HG03064 (cell line): ENCODE measurements around the gene ZC3H6.

Experiments
- ATAC-seq: cut with Tn5 transposase; IDR thresholded peaks from one replicate; pipeline ENCODE4 v1.9.1; 2021; ENCODE audit warnings: low read depth; ENCODE audit not compliant: unreplicated experiment

Gene ZC3H6, protein sequence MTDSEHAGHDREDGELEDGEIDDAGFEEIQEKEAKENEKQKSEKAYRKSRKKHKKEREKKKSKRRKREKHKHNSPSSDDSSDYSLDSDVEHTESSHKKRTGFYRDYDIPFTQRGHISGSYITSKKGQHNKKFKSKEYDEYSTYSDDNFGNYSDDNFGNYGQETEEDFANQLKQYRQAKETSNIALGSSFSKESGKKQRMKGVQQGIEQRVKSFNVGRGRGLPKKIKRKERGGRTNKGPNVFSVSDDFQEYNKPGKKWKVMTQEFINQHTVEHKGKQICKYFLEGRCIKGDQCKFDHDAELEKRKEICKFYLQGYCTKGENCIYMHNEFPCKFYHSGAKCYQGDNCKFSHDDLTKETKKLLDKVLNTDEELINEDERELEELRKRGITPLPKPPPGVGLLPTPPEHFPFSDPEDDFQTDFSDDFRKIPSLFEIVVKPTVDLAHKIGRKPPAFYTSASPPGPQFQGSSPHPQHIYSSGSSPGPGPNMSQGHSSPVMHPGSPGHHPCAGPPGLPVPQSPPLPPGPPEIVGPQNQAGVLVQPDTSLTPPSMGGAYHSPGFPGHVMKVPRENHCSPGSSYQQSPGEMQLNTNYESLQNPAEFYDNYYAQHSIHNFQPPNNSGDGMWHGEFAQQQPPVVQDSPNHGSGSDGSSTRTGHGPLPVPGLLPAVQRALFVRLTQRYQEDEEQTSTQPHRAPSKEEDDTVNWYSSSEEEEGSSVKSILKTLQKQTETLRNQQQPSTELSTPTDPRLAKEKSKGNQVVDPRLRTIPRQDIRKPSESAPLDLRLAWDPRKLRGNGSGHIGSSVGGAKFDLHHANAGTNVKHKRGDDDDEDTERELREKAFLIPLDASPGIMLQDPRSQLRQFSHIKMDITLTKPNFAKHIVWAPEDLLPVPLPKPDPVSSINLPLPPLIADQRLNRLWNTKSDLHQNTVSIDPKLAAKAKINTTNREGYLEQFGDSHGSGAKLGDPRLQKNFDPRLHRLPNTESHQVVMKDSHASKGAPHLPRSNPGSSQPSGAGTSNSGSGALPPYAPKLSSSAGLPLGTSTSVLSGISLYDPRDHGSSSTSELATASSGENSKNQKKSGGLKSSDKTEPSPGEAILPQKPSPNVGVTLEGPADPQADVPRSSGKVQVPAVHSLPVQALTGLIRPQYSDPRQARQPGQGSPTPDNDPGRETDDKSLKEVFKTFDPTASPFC

DNA sequence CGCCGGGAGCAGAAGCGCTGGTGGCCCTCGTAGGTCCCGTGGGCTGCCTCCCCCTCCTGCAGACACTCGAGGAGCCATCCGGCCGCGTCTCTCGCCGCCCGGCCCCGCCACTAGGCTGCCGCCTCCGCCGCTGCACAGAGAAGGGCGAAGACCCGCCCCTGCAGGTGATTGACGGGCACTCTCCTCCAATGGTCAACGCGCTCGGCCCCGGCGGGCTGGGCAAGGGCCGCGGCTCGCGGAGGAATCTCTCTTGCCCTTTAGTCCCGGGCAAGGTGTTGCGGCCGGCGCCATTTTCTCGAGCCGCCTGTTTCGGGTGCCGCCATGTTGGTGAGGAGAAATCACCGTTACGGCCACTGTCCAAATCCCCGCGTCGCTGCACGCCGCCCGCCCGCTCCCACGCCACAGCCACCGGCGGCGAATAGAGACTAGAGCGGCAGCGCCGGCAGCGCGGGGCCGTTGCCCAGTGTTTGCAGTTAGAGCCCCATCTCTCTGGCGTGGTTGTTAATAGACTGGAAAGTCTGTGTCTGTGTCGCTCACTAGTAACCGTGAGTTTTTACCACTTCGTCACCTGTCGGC, at the start of gene ZC3H6:
Gene ZC3H6, plus strand, starts transcription at position 287 of the 576 bp plus-strand sequence. CDS start 398 bp downstream, outside the sequence.
- peak; percentile 97 for ATAC-seq

DNA sequence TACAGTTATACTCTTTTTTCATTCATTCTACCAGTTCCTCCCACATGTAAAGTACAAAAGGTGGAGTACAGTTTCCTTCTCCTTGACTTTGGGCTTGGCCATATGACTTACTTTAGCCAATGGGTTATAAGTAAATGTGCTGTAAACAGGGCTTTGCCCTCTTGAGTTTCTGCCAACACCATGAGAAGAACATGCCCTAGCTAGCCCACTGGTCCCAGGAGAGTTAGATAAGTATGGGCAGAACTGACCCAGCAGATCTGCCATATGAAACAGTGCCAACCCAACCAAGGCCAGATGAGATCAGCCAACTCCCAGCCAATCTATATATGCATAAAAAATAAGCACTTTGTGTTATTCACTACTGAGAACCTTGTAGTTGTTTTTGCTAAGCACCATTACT, 46.0 kb upstream of the ZC3H6 start:
- no peak for ATAC-seq

DNA sequence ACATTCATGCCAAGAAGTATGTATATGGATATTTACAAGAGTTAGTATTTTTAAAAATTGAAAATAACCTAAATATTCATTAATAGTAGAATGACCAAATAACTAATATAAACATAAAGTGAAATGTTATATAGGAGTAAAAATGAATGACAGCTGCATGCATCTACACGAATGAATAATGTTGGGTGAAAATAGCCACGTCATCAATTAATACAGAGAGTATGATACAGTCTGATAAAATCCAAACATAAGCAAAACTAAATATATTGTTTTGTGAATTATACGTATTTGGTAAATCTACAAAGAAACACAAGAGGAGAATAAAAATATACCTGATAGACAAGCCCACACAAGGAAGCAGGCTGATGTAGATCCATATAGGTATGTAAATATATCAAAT, 45.0 kb upstream of the ZC3H6 start:
- no peak for ATAC-seq

DNA sequence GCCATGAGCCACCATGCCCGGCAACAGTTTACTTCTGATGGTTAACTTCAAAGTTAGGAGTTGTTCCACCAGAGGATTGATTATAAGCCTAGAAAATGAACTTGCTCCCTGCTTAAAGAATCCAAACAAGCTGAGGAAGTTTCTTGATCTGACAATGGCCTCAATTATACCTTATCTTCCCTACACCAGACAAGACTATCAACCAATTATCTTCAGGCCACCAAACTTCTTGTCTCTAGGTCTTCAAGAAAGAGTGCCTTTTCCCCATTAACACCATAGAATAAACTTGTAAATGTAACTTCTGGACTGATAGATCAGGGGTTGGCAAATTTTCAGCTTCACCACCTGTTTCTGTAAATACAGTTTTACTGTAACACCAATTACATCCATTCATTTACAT, 35.5 kb upstream of the ZC3H6 start:
- no peak for ATAC-seq

DNA sequence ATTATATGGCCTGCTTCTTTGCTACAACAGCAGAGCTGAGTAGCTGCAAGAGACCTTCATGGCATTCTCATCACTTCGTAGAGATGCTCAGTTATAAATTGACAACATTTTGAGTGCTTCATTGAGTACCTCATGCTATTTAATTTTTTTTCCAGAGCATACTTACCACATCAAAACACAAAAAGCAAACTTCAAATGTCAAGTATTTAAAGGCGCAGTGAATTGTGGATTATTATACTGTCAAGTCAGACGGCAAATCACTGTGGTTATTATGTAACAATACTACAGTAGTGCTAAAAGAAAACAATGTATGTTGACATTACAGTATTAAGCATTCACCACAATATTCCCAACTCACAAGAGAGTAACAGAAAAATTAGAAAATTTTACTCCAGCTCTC, 33.0 kb upstream of the ZC3H6 start:
- no peak for ATAC-seq

DNA sequence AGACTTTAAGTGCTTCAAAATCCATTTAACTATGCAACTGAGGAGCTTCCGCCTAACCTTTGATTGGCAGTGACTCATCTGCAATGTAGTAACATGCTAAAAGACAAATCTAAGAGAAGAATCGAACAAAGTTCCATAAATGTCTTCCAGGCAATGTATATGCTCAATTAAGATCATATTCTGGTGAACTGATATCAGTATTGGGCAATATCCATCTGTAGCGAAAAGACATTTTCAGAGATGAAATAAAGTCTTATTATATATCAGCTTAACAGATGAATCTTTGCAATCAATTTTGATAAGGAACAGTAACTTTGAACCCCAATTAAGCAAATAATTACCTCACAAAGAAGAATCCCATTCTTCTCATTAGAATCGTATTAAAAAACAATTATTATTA, 32.2 kb upstream of the ZC3H6 start:
- ATAC-seq = no peak

DNA sequence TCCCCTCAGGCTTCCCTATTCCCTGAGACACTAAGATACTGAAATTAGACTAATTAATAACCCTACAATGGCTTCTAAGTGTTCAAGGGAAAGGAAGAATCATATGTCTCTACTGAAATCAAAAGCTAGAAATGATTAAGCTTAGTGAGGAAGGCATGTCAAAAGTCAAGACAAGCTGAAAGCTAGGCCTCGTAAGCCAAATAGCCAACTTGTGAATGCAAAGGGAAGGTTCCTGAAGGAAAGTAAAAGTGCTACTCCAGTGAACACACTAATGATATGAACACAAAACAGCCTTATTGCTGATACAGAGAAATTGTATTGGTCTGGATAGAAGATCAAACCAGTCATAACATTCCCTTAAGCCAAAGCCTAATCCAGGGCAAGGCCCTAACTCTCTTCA, 30.5 kb upstream of the ZC3H6 start:
- ATAC-seq = no peak

DNA sequence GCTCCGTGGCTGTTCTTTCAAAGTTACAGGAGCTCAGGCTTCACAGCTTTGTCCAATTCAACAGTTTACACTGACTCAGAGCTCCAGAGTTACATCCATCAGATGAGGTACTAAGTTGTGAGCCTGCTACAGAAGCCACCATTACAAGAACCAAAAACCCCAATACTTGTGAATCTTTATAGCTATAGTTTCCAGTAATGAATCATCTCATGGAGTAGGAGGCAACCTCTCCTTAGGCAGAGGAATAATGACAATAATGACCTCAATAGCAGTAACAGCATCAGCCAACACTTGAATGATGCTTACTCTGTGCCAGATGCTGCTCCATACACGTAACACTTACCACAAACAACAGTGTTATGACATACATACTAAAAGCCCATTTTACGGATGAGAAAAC, 24.1 kb upstream of the ZC3H6 start:
- no peak for ATAC-seq

DNA sequence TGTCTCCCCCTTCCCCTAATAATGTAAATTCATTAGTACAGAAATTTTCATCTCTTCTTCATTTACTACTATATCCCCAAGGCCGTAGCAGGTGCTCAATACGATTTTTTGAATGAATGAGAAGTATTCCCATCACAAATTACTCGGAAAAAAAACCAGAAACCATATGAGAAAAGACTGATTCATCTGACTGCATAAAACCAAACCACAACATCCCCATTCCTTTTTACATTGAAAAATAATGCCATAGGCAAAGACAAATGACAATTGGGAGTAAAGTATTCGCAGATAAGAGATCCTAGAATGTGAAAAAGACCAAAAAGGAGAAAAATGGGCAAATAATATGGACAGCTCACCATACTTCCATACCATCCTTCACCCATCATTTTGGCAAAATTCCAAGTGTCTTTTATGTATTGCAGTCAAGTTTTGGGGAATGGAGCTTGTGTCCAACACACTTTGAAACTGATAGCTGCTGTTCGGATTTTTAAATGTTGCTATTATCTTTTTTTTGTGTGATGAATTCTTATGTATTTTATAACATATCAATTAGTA, 22.1 kb upstream of the ZC3H6 start:
- ATAC-seq = no peak

DNA sequence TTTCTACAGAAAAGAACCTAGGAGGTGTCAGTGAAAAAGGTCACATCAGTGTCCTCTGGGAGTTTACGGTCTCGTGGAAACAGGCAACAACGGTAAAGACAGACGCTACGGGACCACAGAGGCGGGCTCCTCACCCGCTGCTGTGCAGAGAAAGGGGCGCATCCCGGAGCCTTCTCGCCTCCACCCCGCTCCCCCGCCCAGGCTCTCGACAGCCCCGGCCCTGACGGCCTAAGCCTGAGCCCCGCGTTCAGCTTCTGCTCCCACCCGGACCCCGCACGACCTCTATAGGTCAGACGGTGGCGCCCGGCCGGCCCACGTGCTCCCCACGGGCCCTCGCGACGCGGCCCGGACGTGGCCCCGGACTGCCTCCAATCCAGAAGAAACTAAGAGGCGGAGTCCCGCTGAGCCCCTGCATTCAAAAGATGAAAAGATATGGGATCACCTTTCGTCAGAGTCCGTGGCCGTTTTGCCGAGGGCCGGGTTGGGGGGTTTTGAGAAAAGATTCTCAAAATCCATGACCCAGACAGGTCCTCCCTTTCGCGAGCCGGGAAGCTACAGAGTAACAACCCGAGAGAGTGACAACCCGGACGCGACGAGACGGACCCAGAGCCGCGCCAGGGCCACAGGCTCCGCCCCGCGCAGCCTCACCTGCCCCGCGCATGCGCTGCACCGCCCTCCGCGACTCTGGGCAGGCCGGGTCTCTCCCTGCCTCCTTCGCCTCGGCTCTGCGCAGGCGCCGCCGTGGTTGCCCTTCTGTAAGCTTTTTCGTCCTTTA, 20.7 kb upstream of the ZC3H6 start, which contains the start of gene ZC3H8:
Gene ZC3H8, minus strand, starts transcription at position 577 of the 775 bp plus-strand sequence. Its CDS starts 61 bp downstream, at position 516.
- ATAC-seq = peak; percentile 91

DNA sequence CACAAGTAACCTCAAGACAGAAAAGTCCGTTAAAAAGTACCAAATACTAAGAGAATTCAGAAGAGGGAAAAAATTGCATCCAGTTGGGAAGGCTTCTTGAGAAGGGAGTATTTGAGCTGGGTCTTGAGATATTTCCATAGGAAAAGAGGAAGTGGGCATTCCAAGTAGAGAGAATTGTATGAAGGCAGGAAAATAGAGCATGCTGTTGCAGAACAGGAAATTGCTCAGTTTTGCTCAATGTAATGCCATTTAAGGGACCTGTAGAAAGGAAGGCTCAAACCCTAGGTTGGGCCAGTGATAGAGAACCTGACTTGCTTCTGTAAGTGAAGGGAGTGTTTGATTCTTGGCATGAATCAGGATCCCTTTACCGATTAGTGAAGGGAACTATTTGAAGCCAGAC, 19.5 kb upstream of the ZC3H6 start:
- ATAC-seq = no peak

DNA sequence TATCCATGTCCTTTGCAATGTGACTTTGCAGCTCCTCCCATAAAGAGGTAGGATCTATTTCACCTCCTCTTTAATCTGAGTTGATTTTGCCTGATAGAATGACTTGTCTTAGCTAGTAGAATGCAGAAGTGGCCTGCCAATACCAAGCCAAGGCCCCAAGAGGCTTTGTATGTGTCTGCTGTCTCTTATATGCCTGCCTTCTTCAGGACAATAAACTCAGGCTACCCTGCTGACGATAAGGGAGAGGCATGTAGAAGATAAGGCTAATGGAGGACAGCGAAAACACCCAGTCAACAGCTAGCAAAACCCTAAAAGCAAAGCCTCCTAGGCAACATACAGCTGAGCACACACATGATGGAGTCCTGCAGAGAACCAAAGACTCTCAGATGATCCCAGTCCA, 18.7 kb upstream of the ZC3H6 start:
- no peak for ATAC-seq

DNA sequence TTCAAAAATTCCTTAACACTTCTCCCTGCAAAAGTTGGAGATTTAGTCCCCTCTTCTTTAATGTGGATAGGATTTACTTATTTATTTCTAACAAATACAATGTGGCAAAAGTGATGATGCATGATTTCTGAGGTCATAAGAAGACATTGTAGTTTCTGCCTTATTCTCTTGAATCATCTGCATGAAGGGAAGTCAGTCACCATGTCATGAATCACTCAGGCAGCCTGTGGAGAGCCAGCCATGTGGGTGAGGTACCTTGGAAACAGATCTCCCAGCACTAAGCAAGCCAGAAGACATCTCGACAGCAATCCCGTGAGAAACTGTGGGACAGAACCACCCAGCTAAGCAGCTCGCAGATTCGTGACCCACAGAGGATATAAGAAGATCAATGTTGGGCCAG, 17.8 kb upstream of the ZC3H6 start:
- ATAC-seq = no peak

DNA sequence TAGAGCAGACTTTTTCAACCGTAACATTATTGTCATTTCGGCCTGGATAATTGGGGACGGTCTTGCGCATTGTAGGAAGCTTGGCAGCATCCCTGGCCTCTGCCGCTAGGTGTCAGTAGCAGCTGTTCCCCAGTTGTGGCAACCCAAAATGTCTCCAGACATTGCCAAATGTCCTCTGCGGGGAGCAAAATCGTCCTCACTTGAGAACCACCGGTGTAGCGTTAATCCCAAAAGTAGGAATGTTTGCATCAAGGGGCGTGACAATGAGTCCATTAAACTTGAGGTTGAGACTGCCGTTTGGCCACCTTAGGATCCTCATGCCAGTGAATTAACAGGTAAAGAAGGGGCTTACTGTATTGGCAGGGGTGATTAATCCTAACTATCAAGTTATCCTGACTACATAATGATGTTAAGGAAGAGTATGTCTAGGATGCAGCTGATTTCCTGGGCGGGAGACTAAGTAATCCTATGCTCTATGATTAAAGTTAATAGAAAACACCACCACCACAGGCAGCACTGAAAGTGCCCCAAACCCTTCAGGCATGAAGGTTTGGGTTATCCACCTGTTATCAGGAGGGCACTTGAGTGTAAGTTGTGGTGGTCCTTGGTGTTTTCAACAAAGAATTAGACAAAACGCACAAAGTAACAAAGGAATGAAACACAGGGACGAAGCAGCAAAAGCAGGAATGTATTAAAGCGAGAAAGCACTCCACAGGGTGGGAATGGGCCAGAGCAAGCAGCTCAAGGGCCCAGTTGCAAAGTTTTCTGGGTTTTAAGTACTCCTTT, 15.7 kb upstream of the ZC3H6 start:
- ATAC-seq = no peak

DNA sequence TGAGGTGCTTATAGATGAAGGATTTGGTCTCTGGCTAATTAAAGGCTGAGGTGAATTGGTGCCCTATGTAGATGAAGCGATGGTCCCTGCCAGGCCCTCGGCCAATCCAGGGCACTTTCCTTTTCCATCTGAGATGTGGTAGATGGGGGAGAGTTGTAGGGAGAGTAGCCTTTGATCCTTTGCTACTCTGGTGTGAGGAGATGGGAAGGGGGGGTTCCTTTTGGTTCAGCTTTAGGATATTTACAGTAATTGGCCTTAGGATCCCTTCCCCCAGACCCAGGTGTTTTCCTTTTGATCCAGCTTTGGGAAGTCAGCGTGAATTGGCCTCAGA, 15.1 kb upstream of the ZC3H6 start:
- ATAC-seq = no peak

DNA sequence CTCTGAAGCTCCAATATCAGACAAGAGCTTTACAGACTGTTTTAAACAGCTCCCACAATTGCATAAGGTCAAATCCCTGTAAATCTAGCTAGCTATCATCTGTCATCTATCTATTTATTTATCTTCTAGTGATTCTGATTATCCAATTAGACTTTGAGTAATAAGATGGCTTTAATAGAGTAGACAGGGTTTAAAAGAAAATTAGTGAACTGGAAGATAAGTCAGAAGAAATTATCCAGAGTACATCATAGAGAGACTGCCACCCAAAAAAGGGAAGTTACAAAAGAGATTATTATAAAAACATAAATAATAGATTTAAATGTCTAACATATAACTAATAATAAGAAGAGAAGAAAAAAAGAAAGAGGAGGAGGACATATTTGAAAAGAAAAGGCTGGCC, 12.5 kb upstream of the ZC3H6 start:
- ATAC-seq = no peak

DNA sequence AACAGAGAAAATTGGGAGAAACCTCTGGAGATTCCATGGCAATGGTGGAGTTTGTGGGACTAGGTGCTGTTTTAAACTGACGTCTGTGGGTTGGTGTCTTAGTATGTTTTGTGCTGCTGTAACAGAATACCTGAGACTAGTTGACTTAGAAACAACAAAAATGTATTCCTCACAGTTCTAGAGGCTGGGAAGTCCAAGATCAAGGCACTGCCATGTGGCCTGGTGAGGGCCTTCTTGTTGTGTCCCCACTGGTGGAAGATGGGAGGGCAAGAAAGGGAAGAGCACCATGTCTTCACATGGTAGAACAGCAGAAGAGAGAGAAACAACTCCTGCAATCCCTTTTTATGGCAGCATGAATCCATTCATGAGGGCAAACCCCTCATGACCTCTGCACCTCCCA, 6.8 kb upstream of the ZC3H6 start:
- no peak for ATAC-seq

DNA sequence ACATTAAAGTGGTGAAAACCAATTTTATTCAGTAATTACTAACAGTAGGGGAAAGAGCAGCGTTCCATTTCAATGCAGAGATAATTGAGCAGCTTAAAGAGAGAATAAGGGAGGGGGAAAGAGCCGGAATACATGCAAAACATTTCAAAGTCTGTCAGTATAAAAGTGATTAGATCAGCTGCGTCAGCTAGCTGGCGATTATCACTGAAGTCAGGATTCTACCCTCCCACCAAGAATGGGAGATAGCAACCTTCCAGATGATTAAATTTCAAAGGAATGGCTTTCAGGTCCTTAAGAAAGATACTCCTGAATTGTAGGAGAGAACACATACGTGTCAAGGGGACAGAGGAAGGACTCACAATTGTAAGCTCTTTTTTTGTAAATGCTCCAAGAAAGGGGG, 2.7 kb upstream of the ZC3H6 start:
- ATAC-seq = no peak

DNA sequence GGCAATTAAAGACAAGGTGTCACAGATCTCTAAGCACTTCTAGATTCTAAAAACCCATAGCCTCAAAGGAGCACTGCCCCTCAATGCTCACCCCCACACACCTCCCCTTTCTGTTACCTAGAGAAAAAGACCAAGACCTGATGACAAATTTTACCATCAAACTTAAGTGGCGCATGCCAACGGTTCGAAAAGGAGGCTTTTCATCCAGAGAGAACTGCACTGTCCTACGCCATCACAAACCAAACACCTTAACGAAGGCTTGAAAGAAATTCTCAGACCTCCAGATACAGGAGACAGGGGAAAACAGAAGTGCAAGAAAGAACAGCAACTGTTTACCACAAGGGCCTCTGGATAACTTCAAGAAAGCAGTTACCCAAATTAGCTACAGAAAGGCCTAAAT, 2.0 kb upstream of the ZC3H6 start:
- ATAC-seq = no peak
